Lung (tissue), 16 donors: ENCODE measurements around the gene ZKSCAN1. TPM values are rescaled to one million over a fixed set of nuclear protein-coding genes. Genes with fewer than 3 reads are reported as not detected.
"Not testable (repeated sequence)": the region's sequence is repeated elsewhere in the genome, so short reads cannot be mapped to it uniquely, and the experiment has no call there.

ENCODE experiments used
- ATAC-seq: fragments of 200-7000 bp; cut with Tn5 transposase; one replicate; pipeline ENCODE4 v1.9.1; 2020; ENCODE audit warnings: moderate number of reproducible peaks; ENCODE audit not compliant: insufficient read depth, low FRiP score
- DNase-seq, 3 donors: peaks; one replicate each; pipeline ENCODE4 v3.0.0-alpha.2; 2013 to 2017
- H3K27ac ChIP-seq, 2 donors: one replicate each; pipeline ENCODE4 v1.5.1; 2013; ENCODE audit warnings: mild to moderate bottlenecking in 2 of 2, moderate library complexity in 2 of 2, control low read depth in 1 of 2, inconsistent platforms in 1 of 2, low read depth in 1 of 2, low read length in 1 of 2
- H3K27me3 ChIP-seq, 3 donors: one replicate each; pipeline ENCODE4 v1.5.1; 2013; ENCODE audit warnings: low read length in 2 of 3; ENCODE audit not compliant: control insufficient read depth in 3 of 3, insufficient read depth in 3 of 3
- H3K36me3 ChIP-seq, 4 donors: one replicate each; pipeline ENCODE4 v1.5.1; 2013; ENCODE audit warnings: low read length in 4 of 4, mild to moderate bottlenecking in 1 of 4, moderate library complexity in 1 of 4; ENCODE audit not compliant: control insufficient read depth in 4 of 4, insufficient read depth in 4 of 4
- H3K4me1 ChIP-seq, 5 donors: one replicate each; pipeline ENCODE4 v1.5.1; 2013; ENCODE audit warnings: low read length in 5 of 5, mild to moderate bottlenecking in 2 of 5, moderate library complexity in 1 of 5; ENCODE audit not compliant: control insufficient read depth in 5 of 5, insufficient read depth in 5 of 5
- H3K4me3 ChIP-seq: one replicate; pipeline ENCODE4 v1.5.1; 2013; ENCODE audit warnings: mild to moderate bottlenecking, control low read depth, moderate library complexity
- H3K9ac ChIP-seq, 2 donors: one replicate each; pipeline ENCODE4 v1.5.1; 2013; ENCODE audit warnings: low read length in 2 of 2, control low read depth in 1 of 2; ENCODE audit not compliant: insufficient read depth in 1 of 2
- H3K9me3 ChIP-seq, 4 donors: one replicate each; pipeline ENCODE4 v1.5.1; 2013; ENCODE audit warnings: low read length in 3 of 4, mild to moderate bottlenecking in 1 of 4, moderate library complexity in 1 of 4; ENCODE audit not compliant: control insufficient read depth in 4 of 4, insufficient read depth in 3 of 4
- WGBS, 2 donors: extraction: QIAGEN DNeasy Blood & Tissue Kit; methylation state at CpG; one replicate each; pipeline ENCODE4 v1.1.7; 2013; 5-methylcytosine and 5-hydroxymethylcytosine counted together
- long read RNA-seq, 5 donors: transcript quantifications; one replicate each; lab custom pipeline, GENCODE V29; 2026
- polyA plus RNA-seq, 2 donors: library from polyadenylated mRNA; stranded (reverse); fragments of 200-250 nt; gene quantifications; one replicate each; pipeline ENCODE4 v1.2.1, GENCODE V29; 2013
- total RNA-seq, 2 donors: library from RNA; depleted of rRNA in 1 of 2; stranded (reverse); fragments of >200 nt in 1 of 2; gene quantifications; one replicate each; pipeline ENCODE4 v1.2.1, GENCODE V29; 2014 to 2021
- TF ChIP-seq, protein P1 (sequence below): IDR thresholded peaks from 2 replicates; pipeline ENCODE4 v1.5.1; 2012; ENCODE audit warnings: mild to moderate bottlenecking; ENCODE audit errors: control extremely low read depth, extremely low read depth
- donor health status: control.
- donor health status: control.
- donor health status: Bipolar disorder and iron deficiency.
- donor health status: healthy.
- donor health status: DM: yes; HTN: yes; CAD: no.

Gene ZKSCAN1
- total RNA-seq (10 to 100 TPM; 50.4 to 54.0 TPM), polyA plus RNA-seq (1 to 10 TPM; 8.2 to 8.7 TPM)
- long read RNA-seq, donor 1, full-length matches to known transcripts = 14 of 124 reads
- long read RNA-seq, donor 1, partial matches to known transcripts = 110 of 124 reads
- long read RNA-seq, donor 1, other reads (novel, unspliced or antisense) = 0 of 124 reads
- long read RNA-seq, donor 2, full-length matches to known transcripts = 5 of 5 reads
- long read RNA-seq, donor 2, partial matches to known transcripts = 0 of 5 reads
- long read RNA-seq, donor 2, other reads (novel, unspliced or antisense) = 0 of 5 reads
- long read RNA-seq, donor 3, full-length matches to known transcripts = 5 of 10 reads
- long read RNA-seq, donor 3, partial matches to known transcripts = 5 of 10 reads
- long read RNA-seq, donor 3, other reads (novel, unspliced or antisense) = 0 of 10 reads
- long read RNA-seq, donor 4, full-length matches to known transcripts = 1 of 8 reads
- long read RNA-seq, donor 4, partial matches to known transcripts = 7 of 8 reads
- long read RNA-seq, donor 4, other reads (novel, unspliced or antisense) = 0 of 8 reads
- long read RNA-seq, donor 5, full-length matches to known transcripts = 32 of 80 reads
- long read RNA-seq, donor 5, partial matches to known transcripts = 48 of 80 reads
- long read RNA-seq, donor 5, other reads (novel, unspliced or antisense) = 0 of 80 reads

DNA sequence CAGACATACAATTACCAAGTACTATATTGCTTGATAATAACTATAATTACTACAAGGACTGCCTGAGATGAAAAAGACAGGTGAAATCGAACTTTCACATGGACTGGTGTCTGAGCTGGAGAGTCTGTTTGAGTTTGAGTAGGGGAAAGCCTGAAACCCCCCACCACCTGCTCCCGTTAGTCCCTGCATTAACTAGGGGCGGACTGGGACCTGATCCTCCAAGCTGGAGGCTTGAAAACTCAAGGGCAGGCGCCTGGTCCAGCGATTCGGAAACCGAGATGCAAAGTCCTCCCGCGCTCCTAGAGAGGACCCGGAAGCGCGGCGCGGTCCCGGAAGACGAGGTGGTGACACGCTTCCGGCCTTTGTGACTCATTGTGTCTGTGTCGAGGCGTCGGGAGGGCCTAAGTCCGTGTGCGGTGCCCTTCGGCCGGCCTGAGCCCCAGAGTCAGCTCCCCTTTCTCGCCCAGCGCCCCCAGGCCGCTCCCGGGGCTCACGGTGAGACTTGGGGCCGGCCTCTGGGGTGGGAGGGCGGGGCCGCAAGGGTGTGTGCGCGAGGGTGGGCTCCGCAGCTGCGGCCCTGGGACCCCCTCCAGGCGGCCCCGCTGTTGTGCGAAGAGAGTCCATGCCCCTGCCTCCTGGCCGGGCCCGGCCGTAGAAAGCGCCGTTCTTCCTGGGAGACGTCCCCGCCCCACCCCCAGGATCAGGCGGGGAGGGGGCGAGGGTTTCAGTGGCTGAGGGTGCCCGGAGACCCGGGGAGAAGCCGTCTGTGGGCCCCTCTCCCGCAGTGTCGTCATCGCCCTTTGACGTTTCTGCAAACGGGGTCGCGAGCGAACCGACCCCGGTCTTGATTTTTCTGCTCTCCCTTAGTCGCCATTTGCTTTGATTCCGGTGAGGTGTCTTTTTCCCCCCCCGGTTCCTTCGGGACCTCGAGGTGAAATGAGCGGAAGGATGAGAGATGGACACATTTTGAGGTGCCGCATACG is at the start of gene ZKSCAN1:
Gene ZKSCAN1, plus strand, starts transcription at position 365 of the 983 bp plus-strand sequence. CDS start 7,911 bp downstream, outside the sequence.
- H3K4me3 ChIP-seq = peak within 1 kb of the TSS; percentile 92
- H3K27ac ChIP-seq = peak within 1 kb of the TSS; percentile 89 to 97
- no peaks in the 10 kb centered on the region for H3K9me3 ChIP-seq
- no peaks in the 10 kb centered on the region for H3K27me3 ChIP-seq
- 1 to 3% methylated on average over 48 to 70 of the region's 70 CpGs for WGBS, 2 donors
- DNase-seq = peak; percentile 92 to 96 (median 94)
- peaks cover 6 to 20% (median 11%) of the 10 kb centered on the region in 5 donors for H3K4me1 ChIP-seq
- peak; percentile 98 for ATAC-seq
- H3K36me3 ChIP-seq = peaks cover 0 to 7% (median 4%) of the 10 kb centered on the region in 4 donors
- TF ChIP-seq, protein P1, sequence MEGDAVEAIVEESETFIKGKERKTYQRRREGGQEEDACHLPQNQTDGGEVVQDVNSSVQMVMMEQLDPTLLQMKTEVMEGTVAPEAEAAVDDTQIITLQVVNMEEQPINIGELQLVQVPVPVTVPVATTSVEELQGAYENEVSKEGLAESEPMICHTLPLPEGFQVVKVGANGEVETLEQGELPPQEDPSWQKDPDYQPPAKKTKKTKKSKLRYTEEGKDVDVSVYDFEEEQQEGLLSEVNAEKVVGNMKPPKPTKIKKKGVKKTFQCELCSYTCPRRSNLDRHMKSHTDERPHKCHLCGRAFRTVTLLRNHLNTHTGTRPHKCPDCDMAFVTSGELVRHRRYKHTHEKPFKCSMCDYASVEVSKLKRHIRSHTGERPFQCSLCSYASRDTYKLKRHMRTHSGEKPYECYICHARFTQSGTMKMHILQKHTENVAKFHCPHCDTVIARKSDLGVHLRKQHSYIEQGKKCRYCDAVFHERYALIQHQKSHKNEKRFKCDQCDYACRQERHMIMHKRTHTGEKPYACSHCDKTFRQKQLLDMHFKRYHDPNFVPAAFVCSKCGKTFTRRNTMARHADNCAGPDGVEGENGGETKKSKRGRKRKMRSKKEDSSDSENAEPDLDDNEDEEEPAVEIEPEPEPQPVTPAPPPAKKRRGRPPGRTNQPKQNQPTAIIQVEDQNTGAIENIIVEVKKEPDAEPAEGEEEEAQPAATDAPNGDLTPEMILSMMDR = no peak
- H3K9ac ChIP-seq = peak within 1 kb of the TSS; percentile 92 to 95

DNA sequence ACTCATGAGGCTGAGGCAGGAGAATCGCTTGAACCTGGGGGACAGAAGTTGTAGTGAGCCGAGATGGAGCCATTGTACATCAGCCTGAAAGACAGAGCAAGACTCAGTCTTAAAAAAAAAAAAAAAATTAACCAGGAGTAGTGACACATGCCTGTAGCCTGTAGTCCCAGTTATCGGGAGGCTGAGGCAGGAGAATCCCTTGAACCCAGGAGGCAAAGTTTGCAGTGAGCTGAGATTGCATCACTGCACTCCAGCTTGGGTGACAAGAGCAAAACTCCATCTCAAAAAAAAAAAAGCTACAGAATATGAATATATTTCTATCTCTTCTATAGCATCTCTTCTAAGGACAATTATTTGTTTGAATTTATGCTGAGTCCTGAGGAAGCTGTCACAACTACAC is 46.1 kb upstream of the ZKSCAN1 start:
- H3K4me1 ChIP-seq = peaks cover 0 to 2% (median 0%) of the 10 kb centered on the region in 5 donors
- peaks cover 0 to 3% (median 0%) of the 10 kb centered on the region in 3 donors for H3K27me3 ChIP-seq
- no peak overlapping the region for H3K9ac ChIP-seq
- 81 to 94% methylated on average over 3 of the region's 3 CpGs for WGBS, 2 donors
- H3K27ac ChIP-seq = no peak overlapping the region
- no peak for ATAC-seq
- TF ChIP-seq, protein P1 = no peak
- H3K9me3 ChIP-seq = peaks cover 0 to 3% (median 0%) of the 10 kb centered on the region in 4 donors
- no peak overlapping the region for H3K4me3 ChIP-seq
- DNase-seq = no peak
- H3K36me3 ChIP-seq = no peaks in the 10 kb centered on the region

GRCh38 chr7:99969813-99970212 is 45.6 kb upstream of the ZKSCAN1 start:
- H3K9ac ChIP-seq, H3K4me1 ChIP-seq, H3K4me3 ChIP-seq, ATAC-seq, H3K27ac ChIP-seq, H3K36me3 ChIP-seq, H3K9me3 ChIP-seq, H3K27me3 ChIP-seq: not testable (repeated sequence)
- WGBS, 2 donors = 19 to 43% methylated on average over 1 of the region's 1 CpG
- DNase-seq = peak in 2 of 3 donors; percentile 40 to 41
